Skeletal muscle tissue (tissue), 4 donors: ENCODE data around the gene DLG4. TPM values are rescaled to one million over a fixed set of nuclear protein-coding genes. Genes with fewer than 3 reads are reported as not detected.

Experiments used
- H3K27ac ChIP-seq: one replicate; pipeline ENCODE4 v1.7.0; 2013; ENCODE audit warnings: mild to moderate bottlenecking, low read depth, low read length, inconsistent platforms
- H3K27me3 ChIP-seq, 3 donors: one replicate each; pipeline ENCODE4 v1.7.0; 2013; ENCODE audit warnings: low read length in 3 of 3; ENCODE audit not compliant: control insufficient read depth in 3 of 3, insufficient read depth in 3 of 3
- H3K36me3 ChIP-seq, 3 donors: one replicate each; pipeline ENCODE4 v1.7.0; 2013; ENCODE audit warnings: low read length in 3 of 3; ENCODE audit not compliant: control insufficient read depth in 3 of 3, insufficient read depth in 3 of 3
- H3K4me1 ChIP-seq, 3 donors: one replicate each; pipeline ENCODE4 v1.7.0; 2013; ENCODE audit warnings: low read length in 3 of 3, mild to moderate bottlenecking in 3 of 3; ENCODE audit not compliant: control insufficient read depth in 3 of 3, insufficient read depth in 3 of 3
- H3K4me3 ChIP-seq, 3 donors: one replicate each; pipeline ENCODE4 v1.7.0; 2013; ENCODE audit warnings: low read length in 3 of 3
- H3K9ac ChIP-seq, 3 donors: one replicate each; pipeline ENCODE4 v1.7.0; 2013; ENCODE audit warnings: low read length in 3 of 3, mild to moderate bottlenecking in 3 of 3, moderate library complexity in 2 of 3, low read depth in 1 of 3
- H3K9me3 ChIP-seq, 3 donors: one replicate each; pipeline ENCODE4 v1.7.0; 2013; ENCODE audit warnings: low read length in 3 of 3; ENCODE audit not compliant: control insufficient read depth in 3 of 3
- total RNA-seq: library from RNA; depleted of rRNA; stranded (reverse); fragments of >200 nt; gene quantifications from one replicate; pipeline ENCODE4 v1.2.3, GENCODE V29; 2014
- donor health status: Osteomylitis.

Gene DLG4
- total RNA-seq, 1 donor from 2014 or later = 7.3 TPM

DNA sequence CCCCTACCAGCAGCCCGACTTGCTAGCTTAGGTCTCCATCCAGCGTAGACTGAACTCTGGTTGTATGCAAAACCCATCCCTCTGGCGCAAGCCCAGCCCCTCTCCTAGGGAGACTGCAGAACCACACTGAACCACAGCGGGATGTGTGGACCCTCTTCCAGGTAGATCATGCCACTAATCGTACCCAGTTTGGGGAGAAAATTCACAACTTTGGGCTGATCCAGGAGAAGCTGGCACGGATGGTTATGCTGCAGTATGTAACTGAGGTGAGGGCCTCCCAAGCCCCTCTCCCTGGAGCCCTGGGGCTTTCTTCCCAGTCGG, 3.3 kb upstream of the DLG4 start:
- H3K9me3 ChIP-seq = no peaks in the 10 kb centered on the region
- H3K9ac ChIP-seq = no peak overlapping the region
- peaks cover 58 to 63% (median 60%) of the 10 kb centered on the region in 3 donors for H3K4me1 ChIP-seq
- H3K4me3 ChIP-seq = no peak overlapping the region
- peaks cover 63 to 70% (median 69%) of the 10 kb centered on the region in 3 donors for H3K36me3 ChIP-seq
- H3K27ac ChIP-seq = no peak overlapping the region
- H3K27me3 ChIP-seq = no peaks in the 10 kb centered on the region

DNA sequence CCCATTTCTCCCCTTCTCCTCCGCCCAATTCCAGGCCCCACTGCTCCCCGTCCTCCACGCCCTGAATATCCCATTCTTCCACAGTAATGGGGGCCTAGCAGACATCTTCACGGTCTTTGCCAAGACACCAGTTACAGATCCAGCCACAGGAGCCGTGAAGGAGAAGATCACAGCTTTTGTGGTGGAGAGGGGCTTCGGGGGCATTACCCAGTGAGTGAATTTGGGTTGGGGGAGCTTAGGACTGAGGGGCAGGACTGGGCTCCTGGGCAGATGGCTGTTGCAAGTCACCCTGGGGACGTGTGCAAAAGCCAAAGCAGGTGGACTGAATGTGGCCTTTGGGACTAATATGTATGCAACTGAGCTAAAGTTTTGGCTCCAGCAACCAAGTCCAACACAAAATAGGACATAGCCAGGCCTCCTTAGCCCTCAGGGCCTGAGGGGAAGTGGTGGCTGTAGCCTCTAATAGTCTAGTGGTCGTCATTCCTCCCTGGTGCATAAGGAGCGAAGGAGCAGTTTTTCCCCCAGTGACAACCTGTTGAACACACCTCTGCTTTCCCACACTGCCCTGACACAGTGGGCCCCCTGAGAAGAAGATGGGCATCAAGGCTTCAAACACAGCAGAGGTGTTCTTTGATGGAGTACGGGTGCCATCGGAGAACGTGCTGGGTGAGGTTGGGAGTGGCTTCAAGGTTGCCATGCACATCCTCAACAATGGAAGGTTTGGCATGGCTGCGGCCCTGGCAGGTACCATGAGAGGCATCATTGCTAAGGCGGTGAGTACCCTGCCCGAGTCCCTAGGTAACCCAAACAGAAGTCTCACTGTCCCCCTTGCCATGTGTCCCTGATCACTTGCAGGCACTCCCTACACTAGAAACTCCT, 2.7 kb upstream of the DLG4 start:
- Histone ChIP-seq H3K27ac (peak overlapping the region; percentile 16), H3K9ac (peak overlapping the region in 1 of 3 donors; percentile 96), H3K4me3 (peak overlapping the region in 1 of 3 donors; percentile 29), H3K4me1 (peaks cover 62 to 67% (median 64%) of the 10 kb centered on the region in 3 donors), H3K27me3 (no peaks in the 10 kb centered on the region), H3K9me3 (no peaks in the 10 kb centered on the region), H3K36me3 (peaks cover 57 to 67% (median 64%) of the 10 kb centered on the region in 3 donors)

- Histone ChIP-seq H3K36me3 (peaks cover 49 to 58% (median 55%) of the 10 kb centered on the region in 3 donors), H3K27ac (peak overlapping the region; percentile 95), H3K27me3 (no peaks in the 10 kb centered on the region), H3K9me3 (no peaks in the 10 kb centered on the region), H3K4me1 (peaks cover 67 to 69% (median 68%) of the 10 kb centered on the region in 3 donors), H3K4me3 (peak overlapping the region; percentile 78 to 92 (median 86)), H3K9ac (peak overlapping the region; percentile 29 to 96 (median 92))
Measured at GRCh38 chr17:7221278-7222092, 1.8 kb upstream of the DLG4 start.

GRCh38 chr17:7220593-7221277, 1.1 kb upstream of the DLG4 start:
- H3K27me3 ChIP-seq = no peaks in the 10 kb centered on the region
- peak overlapping the region; percentile 95 for H3K27ac ChIP-seq
- peak overlapping the region; percentile 78 to 92 (median 86) for H3K4me3 ChIP-seq
- H3K9ac ChIP-seq = peak overlapping the region; percentile 89 to 96 (median 92)
- H3K9me3 ChIP-seq = no peaks in the 10 kb centered on the region
- H3K36me3 ChIP-seq = peaks cover 45 to 52% (median 48%) of the 10 kb centered on the region in 3 donors
- peaks cover 73 to 76% (median 75%) of the 10 kb centered on the region in 3 donors for H3K4me1 ChIP-seq

GRCh38 chr17:7219229-7219811, 316 bp downstream of the DLG4 start:
- Histone ChIP-seq H3K27me3 (no peaks in the 10 kb centered on the region), H3K4me1 (peaks cover 81 to 85% (median 81%) of the 10 kb centered on the region in 3 donors), H3K27ac (peak overlapping the region; percentile 95), H3K9me3 (no peaks in the 10 kb centered on the region), H3K9ac (peak overlapping the region; percentile 89 to 96 (median 92)), H3K4me3 (peak overlapping the region; percentile 78 to 92 (median 86)), H3K36me3 (peaks cover 33 to 41% (median 37%) of the 10 kb centered on the region in 3 donors)

- peak overlapping the region in 2 of 3 donors; percentile 78 to 92 for H3K4me3 ChIP-seq
- peaks cover 0 to 3% (median 0%) of the 10 kb centered on the region in 3 donors for H3K27me3 ChIP-seq
- peak overlapping the region; percentile 89 to 96 (median 92) for H3K9ac ChIP-seq
- H3K4me1 ChIP-seq = peaks cover 81 to 84% (median 81%) of the 10 kb centered on the region in 3 donors
- H3K27ac ChIP-seq = peak overlapping the region; percentile 95
- H3K9me3 ChIP-seq = no peaks in the 10 kb centered on the region
- H3K36me3 ChIP-seq = peaks cover 27 to 35% (median 31%) of the 10 kb centered on the region in 3 donors
Measured at GRCh38 chr17:7218758-7219157, 878 bp downstream of the DLG4 start.

DNA sequence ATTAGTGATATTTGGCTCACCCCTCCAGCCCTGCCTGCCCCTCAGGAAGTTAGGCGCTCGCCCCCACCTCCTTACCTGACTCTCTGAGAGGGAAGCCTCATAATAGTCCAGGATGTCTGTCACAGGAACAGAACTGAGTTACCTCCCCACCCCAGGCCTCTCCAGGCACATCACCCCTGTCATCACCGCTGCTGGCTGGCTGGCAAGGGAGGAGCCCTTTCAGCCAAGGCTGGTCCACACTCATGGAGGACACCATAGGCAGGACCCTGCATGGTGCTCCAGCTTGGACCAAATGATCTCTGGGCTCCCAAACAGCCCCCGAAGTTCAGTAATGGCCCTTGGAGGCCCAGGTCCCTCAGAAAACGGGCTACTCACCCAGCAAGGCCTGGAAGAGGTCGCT, 1.5 kb downstream of the DLG4 start:
- Histone ChIP-seq H3K9ac (peak overlapping the region; percentile 60 to 78 (median 72)), H3K4me1 (peaks cover 78 to 79% (median 78%) of the 10 kb centered on the region in 3 donors), H3K36me3 (peaks cover 21 to 29% (median 25%) of the 10 kb centered on the region in 3 donors), H3K9me3 (no peaks in the 10 kb centered on the region), H3K27me3 (peaks cover 0 to 6% (median 0%) of the 10 kb centered on the region in 3 donors), H3K27ac (peak overlapping the region; percentile 28), H3K4me3 (peak overlapping the region; percentile 55 to 73 (median 66))

DNA sequence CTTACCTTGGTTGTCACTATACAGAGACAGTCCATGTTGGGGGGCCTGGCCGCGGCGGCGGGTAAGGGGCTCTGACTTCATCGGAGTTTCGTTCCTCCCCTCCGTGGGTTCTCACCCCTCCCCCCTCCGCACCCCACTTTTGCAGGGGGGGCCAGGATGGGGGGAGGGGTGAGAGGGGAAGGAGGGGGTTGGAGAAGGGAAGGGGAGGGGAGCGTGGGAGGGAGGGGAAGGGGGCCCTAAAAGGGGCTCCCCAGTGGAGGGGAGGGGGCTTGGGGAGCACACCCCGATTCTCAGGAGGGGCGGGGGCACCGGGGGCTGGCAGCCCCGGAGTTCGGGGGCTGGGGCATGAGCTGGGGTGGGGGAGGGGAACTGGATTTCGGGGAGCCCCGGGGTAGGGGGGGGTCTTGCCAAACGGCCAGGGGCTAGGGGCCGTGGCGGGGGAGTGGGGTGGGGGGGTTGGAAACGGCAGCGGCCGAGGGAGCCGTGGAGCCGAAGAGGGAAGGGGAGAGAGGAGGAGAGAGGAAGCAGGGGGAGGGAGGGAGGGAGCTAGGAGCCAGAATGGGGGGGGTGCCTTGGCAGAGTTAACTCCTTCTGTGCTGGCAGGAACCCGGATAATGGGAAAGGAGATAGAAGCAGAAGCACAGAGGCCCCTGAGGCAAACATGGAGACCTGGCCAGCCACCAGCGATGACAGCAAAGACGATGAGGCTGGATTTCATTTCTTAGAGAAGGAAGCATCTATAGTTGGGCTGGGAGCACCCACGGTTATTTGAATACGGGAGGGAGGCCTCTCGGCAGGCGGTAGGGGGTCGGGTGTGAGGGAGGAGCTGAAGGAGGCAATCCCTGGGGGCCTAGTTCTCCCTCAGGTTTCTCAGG, 2.3 kb downstream of the DLG4 start:
- H3K36me3 ChIP-seq = peaks cover 14 to 21% (median 17%) of the 10 kb centered on the region in 3 donors
- H3K9me3 ChIP-seq = no peaks in the 10 kb centered on the region
- H3K4me3 ChIP-seq = peak overlapping the region; percentile 55 to 73 (median 66)
- peaks cover 70 to 71% (median 70%) of the 10 kb centered on the region in 3 donors for H3K4me1 ChIP-seq
- H3K27ac ChIP-seq = peak overlapping the region; percentile 28
- peaks cover 0 to 6% (median 0%) of the 10 kb centered on the region in 3 donors for H3K27me3 ChIP-seq
- H3K9ac ChIP-seq = peak overlapping the region; percentile 60 to 78 (median 72)
